Vagina (tissue), 2 donors: ENCODE results near the gene PPP2R2B.

Experiments used
- POLR2AphosphoS5 ChIP-seq, 2 donors: sonication (generic); formaldehyde crosslinking; IDR thresholded peaks; one replicate each; pipeline ENCODE4 v1.9.0; 2017; ENCODE audit warnings: antibody characterized with exemption in 2 of 2, mild to moderate bottlenecking in 2 of 2, low read depth in 1 of 2; ENCODE audit not compliant: insufficient read depth in 1 of 2
- TF ChIP-seq, protein P1 (sequence below), 3 experiments: fragments of 450-650 bp in 2 of 3; fragments of 200-600 bp in 1 of 3; sonication (generic) in 1 of 3; IDR thresholded peaks; one replicate each; pipeline ENCODE4 v1.5.1; 2017 to 2019; ENCODE audit warnings: antibody characterized with exemption in 3 of 3, mild to moderate bottlenecking in 2 of 3, moderate library complexity in 2 of 3

DNA sequence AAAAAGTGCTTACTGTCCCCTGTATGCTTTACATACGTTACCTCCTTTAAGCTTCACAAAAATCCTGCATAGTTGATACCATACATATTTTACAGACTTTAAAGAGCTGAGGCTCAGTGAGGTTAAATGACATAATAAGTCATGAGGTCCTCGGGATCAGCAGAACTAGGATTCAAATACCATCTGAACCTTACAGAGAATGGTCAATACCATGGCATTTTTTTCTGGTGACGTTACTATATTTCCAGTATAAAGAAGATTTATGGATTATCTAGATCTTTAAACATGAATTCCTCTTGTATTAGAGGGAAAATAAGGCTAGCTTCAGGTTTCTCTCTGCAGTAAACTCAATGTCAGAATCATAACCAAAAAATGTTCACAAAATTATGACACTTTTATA lies 208.9 kb downstream of the PPP2R2B start:
- TF ChIP-seq, protein P1, sequence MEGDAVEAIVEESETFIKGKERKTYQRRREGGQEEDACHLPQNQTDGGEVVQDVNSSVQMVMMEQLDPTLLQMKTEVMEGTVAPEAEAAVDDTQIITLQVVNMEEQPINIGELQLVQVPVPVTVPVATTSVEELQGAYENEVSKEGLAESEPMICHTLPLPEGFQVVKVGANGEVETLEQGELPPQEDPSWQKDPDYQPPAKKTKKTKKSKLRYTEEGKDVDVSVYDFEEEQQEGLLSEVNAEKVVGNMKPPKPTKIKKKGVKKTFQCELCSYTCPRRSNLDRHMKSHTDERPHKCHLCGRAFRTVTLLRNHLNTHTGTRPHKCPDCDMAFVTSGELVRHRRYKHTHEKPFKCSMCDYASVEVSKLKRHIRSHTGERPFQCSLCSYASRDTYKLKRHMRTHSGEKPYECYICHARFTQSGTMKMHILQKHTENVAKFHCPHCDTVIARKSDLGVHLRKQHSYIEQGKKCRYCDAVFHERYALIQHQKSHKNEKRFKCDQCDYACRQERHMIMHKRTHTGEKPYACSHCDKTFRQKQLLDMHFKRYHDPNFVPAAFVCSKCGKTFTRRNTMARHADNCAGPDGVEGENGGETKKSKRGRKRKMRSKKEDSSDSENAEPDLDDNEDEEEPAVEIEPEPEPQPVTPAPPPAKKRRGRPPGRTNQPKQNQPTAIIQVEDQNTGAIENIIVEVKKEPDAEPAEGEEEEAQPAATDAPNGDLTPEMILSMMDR (IDR thresholded peaks at IDR 0.05) = no peak
- TF ChIP-seq POLR2AphosphoS5 (IDR thresholded peaks at IDR 0.05; ENCODE audit: insufficient read depth in 1 of 2, low read depth in 1 of 2) = no peak
